ENCODE results near the gene DSC3.

Gene DSC3

GRCh38 chr18:30982285-30982992 lies 60.1 kb downstream of the DSC3 start:
- TF ChIP-seq FOXP2 (optimal IDR thresholded peaks at IDR 0.05; ENCODE audit: borderline replicate concordance, extremely low read depth, extremely low read length, insufficient read depth) (no peak), SIN3A (IDR thresholded peaks at IDR 0.05; ENCODE audit: borderline replicate concordance, insufficient read depth, low read length) (no peak), REST (IDR thresholded peaks at IDR 0.05; ENCODE audit: insufficient read depth in 1 of 2, low read depth in 2 of 2, low read length in 2 of 2) (no peak), TAF1 (IDR thresholded peaks at IDR 0.05; ENCODE audit: borderline replicate concordance, insufficient read depth, low read length) (no peak)

- TF ChIP-seq FOXP2 (optimal IDR thresholded peaks at IDR 0.05; ENCODE audit: borderline replicate concordance, extremely low read depth, extremely low read length, insufficient read depth) = no peak
- no peak for TF ChIP-seq SIN3A (IDR thresholded peaks at IDR 0.05; ENCODE audit: borderline replicate concordance, insufficient read depth, low read length)
- TF ChIP-seq TAF1 (IDR thresholded peaks at IDR 0.05; ENCODE audit: borderline replicate concordance, insufficient read depth, low read length) = no peak
- TF ChIP-seq REST (IDR thresholded peaks at IDR 0.05; ENCODE audit: insufficient read depth in 1 of 2, low read depth in 2 of 2, low read length in 2 of 2) = no peak
- TF ChIP-seq POLR2AphosphoS5 (IDR thresholded peaks at IDR 0.05; ENCODE audit: low read depth, low read length) = no peak
Observed at GRCh38 chr18:30971338-30971956, 71.1 kb downstream of the DSC3 start.

- TF ChIP-seq TAF1 (IDR thresholded peaks at IDR 0.05; ENCODE audit: borderline replicate concordance, insufficient read depth, low read length) = no peak
- no peak for TF ChIP-seq REST (IDR thresholded peaks at IDR 0.05; ENCODE audit: insufficient read depth in 1 of 2, low read depth in 2 of 2, low read length in 2 of 2)
- TF ChIP-seq FOXP2 (optimal IDR thresholded peaks at IDR 0.05; ENCODE audit: borderline replicate concordance, extremely low read depth, extremely low read length, insufficient read depth) = no peak
- TF ChIP-seq POLR2AphosphoS5 (IDR thresholded peaks at IDR 0.05; ENCODE audit: low read depth, low read length) = no peak
- no peak for TF ChIP-seq SIN3A (IDR thresholded peaks at IDR 0.05; ENCODE audit: borderline replicate concordance, insufficient read depth, low read length)
Observed at GRCh38 chr18:30970196-30970816, 72.2 kb downstream of the DSC3 start.

GRCh38 chr18:30969670-30970170 lies 72.8 kb downstream of the DSC3 start:
- TF ChIP-seq POLR2AphosphoS5 (IDR thresholded peaks at IDR 0.05; ENCODE audit: low read depth, low read length) = no peak
- TF ChIP-seq FOXP2 (optimal IDR thresholded peaks at IDR 0.05; ENCODE audit: borderline replicate concordance, extremely low read depth, extremely low read length, insufficient read depth) = no peak
- no peak for TF ChIP-seq SIN3A (IDR thresholded peaks at IDR 0.05; ENCODE audit: borderline replicate concordance, insufficient read depth, low read length)
- TF ChIP-seq REST (IDR thresholded peaks at IDR 0.05; ENCODE audit: insufficient read depth in 1 of 2, low read depth in 2 of 2, low read length in 2 of 2) = no peak
- TF ChIP-seq TAF1 (IDR thresholded peaks at IDR 0.05; ENCODE audit: borderline replicate concordance, insufficient read depth, low read length) = no peak

All from PFSK-1 (cell line).